RPMI8226 (cell line): ENCODE data around the gene ACP7.
"Not testable (repeated sequence)": the region's sequence is repeated elsewhere in the genome, so short reads cannot be mapped to it uniquely, and the experiment has no call there.

Source experiments
- DNase-seq: peaks from one replicate; pipeline ENCODE4 v3.0.0-alpha.2; 2015

Gene ACP7

DNA sequence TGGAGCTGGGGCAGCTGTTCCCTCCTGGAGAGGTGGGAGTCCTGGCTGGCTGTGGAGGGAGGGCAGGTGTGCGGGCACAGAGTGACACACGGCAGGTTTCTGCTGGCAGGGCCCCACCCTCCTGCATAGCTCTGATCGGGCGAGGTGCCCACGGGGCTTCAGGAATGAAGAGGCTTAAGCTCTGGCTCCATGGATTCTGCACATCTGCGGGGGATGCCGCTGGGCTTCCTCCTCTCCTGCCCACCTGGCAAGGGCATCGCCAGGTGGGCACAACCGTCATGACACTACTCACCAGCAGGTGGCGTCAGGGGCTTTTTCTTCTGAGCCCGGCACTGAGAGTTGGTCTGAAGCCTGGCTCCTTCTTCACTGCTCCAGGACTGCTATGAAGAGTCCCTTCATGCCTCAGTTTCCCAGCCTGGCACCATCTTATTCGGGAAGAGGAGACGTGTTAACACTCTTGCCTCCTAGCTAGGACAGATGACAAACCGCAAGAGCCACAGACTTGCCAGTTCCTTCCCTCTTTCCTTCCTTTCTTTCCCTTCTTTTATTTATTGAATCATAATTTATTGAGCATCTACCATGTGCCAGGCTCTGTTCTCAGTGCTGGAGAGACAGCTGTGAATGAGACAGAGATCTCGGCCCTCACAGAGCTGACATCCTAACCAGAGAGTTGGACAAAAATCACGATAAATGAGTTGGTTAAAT lies 26.2 kb downstream of the ACP7 start:
- DNase-seq: peak; percentile 57

DNA sequence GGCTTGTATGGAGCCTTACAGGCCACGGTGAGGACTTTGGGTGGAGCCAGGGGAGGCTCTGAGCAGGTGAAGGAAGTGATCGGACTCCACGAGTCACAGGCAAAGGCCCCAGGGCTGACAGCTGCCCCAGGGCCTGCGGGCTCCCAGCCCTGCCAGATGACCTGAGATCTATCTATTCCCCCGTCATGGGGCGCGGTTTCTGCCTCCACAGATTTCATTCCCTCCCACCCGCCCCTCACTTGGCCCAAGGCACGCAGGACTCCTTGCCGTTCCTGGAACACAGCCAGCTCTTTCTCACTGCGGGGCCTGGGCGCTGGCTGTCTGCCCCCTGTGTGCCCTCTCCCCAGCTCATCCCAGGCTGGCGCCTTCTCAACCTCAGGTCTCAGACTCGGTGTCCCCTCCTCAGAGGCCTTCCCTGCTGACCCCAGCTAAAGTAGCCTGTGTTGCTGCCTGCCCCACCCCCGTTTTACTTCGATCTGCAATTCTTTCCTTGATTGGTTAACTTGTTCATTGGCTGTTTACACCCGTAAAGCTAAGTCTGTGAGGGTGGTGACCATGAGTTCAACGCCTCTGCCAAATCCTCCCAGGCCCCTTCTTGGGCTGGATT lies 27.5 kb downstream of the ACP7 start:
- DNase-seq: peak; percentile 44

DNA sequence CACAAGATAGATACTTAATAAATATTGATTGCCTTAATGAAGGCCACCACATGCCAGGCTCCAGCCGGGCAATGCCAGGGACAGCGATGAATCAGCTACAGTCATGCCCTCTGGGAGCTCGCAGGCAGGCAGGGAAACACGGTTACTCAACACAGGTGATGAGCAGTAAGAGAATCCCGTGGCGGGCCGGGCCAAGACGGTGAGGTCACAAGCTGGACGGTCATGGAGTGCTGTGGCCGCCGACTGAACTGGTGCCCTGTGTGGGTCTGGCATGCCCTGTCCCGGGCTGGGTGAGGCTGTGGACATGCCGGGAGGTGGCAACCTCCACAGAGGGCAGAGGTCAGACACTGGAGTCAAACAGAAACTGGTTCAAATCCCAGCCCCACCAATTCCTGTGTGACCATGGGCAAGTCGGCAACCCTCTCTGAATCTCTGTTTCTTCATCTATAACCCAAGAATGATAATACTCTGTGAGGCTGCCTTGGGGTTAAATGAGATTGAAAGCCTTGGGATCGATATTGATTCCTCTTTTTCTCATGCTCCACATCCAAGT lies 28.2 kb downstream of the ACP7 start:
- DNase-seq: no peak

DNA sequence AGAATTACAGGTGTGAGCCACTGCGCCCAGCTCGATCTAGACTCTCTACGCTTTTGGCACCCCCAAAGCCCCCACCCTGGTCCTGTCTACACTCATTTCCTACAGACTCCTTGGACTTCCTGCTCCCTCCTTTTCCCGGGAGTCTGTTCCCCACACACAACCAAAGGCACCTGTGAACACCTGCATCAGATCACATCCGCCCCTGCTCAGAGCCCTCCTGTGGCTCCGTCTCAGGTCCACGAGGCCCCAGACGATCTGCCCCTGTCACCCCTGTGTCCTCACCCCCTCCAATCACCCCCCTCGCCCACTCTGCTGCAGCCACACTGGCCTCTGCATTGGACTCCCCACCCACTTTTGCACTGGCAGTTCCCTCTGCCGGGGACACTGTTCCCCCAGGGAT lies 29.0 kb downstream of the ACP7 start:
- no peak for DNase-seq

DNA sequence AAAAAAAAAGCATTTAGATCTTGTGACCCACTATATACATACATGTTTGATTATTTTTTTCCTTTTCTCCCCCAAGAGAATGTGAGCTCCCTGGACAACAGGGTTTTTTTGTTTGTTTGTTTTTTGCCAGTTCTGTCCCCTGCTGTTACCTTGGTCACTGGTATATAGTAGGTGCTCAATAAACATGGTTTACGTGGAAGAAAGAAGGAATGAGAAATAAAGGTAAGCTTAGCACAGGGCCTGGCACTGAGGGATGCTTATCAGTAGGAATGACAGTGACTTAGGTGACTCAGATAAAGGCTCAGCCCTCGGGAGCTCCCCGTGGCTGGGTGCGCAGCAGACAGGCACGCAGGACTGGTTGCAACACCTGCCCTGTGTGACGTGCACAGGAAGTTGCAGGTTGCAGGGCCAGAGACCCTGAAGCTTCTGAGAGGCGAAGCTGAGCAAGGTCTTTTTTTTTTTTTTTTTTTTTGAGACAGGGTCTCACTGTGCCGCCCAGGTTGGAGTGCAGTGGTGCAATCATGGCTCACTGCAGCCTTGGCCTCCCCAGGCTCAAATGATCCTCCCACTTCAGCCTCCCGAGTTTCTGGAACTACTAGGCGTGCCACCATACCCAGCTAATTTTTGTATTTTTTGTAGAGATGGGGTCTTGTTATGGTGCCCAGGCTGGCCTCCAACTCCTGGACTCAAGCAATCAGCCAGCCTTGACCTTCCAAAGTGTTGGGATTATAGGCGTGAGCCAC lies 31.1 kb downstream of the ACP7 start:
- no peak for DNase-seq

DNA sequence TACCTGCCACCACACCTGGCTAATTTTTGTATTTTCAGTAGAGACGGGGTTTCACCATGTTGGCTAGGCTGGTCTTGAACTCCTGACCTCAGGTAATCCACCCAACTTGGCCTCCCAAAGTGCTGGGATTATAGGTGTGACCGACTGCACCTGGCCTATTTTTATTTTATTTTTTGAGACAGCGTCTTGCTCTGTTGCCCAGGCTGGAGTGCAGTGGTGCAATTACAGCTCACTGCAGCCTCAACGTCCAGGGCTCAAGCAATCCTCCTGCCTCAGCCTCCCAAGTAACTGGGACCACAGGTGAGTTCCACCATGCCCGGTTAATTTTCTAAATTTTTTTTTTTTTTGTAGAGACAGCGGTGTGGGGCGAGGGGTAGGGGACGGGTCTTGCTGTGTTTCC lies 32.9 kb downstream of the ACP7 start:
- not testable (repeated sequence) for DNase-seq

DNA sequence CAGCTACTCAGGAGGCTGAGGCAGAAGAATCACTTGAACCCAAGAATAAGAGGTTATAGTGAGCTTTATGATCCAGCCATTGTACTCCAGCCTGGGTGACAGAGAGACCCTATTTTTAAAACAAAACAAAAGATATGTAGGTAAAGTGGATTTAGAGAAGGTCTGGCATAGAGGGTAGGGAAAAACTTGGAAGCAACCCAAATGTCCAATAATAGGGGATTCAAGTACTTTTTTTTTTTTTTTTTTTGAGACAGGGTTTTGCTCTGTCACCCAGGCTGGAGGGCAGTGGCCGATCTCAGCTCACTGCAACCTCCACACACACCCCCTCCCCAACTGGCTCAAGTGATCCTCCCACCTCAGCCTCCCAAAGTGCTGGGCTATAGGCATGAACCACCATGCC lies 35.7 kb downstream of the ACP7 start:
- no peak for DNase-seq

DNA sequence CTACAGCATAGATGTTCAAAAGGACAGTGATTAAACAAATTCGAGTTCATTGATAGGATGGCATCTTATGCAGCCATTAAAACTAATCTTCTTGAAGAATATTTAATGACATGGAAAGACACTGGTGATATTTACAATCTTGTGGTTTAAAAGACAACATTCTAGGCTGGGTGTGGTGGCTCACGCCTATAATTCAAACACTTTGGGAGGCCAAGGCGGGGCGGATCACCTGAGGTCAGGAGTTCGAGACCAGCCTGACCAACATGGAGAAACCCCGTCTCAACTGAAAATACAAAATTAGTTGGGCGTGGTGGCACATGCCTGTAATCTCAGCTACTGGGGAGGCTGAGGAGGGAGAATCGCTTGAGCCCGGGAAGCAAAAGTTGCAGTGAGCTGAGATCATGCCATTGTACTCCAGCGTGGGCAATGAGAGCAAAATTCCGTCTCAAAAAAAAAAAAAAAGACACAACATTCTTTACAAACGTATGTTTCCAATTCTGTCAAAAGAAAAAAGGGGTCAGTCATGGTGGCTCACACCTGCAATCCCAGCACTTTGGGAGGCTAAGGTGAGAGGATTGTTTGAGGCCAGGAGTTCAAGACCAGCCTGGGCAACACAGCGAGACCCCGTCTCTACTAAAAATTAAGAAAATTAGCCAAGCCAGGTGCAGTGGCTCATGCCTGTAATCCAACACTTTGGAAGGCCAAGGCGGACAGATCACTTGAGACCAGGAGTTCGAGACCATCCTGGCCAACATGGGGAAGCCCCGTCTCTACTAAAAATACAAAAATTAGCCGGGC lies 39.0 kb downstream of the ACP7 start:
- DNase-seq: no peak

DNA sequence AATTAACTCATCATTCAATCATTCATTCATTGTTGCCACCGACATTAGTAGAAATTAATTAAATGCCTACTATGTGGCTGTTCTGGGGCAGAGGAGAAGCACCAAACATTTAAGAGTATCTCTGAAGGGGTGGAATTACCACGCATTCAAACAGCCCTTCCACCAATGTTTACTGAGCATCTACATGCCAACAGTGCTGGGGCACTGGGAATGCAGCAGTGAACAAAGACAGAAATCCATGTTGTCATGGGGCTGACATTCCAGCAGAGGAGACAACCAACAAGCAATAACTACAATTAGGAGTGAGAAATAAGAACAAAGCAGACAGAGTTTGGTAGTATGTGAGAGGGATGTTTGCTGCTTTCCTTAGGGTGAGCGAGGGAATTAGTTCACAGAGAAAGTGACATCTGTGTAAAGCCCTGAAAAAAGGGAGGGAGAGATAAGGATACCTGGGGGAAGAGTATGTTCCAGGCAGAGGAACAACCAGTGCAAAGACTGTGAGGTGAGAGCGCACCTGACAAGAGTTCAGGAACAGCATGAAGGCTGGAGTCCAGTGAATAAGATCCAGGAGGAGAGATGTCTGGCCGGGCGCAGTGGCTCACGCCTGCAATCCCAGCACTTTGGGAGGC lies 40.1 kb downstream of the ACP7 start:
- no peak for DNase-seq

DNA sequence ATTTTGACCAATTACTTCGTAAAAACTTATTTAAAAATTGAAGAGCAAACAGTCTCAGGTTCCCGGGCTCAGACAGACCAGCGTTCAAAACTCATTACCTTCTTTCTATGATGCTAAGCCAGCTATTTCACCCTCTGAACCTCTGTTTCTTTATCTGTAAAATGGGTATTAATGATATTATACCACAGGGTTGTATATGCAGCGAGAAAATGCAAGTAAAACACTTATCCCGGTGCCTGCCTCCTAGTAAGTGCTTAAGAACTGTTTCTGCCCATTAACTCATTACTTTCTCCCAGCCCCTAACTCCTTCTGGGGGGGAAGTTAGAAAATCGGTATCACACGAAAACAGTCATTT lies 41.0 kb downstream of the ACP7 start:
- no peak for DNase-seq

DNA sequence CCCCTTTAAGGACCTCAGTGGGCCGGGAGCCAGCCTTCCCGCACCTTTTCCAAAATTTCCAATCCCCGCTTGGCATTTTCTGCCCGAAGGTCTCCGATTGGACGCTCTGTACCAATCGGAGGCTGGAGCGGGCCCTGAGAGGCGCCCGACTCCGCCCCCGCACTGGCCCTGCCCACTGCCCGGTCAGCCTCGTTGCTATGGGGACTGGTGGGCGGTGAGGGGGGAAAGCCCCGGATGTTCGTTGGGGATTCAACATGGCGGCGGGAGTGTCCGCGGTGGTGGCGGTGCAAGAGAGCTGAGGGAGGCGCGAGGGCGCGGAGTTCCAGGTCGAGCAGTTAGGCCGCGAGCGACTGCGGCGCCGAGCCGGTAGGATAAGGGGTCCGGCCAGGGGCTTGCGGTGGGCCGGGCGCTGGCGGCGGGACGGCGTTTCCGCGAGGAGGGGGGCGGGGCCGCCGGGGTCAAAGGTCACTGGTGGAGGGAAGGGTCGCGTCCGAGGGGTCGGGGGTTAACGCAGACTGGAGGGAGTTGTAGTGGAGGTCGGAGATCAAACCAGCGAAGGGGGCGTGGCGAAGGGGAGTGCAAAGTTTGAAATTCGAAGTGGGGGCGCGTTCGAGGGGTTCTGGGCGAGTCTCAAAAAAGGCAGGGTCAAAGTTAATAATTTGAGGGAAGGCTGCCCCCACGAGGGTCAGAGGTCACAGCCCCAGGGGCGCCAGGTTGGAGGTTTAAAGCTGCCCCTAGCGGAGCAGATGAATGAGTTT lies 41.6 kb downstream of the ACP7 start, which contains the start of gene PAK4:
PAK4 (plus strand) TSS at position 233 of the 758 bp plus-strand sequence. CDS start 43,768 bp downstream, outside the sequence.
- DNase-seq: peak; percentile 94

DNA sequence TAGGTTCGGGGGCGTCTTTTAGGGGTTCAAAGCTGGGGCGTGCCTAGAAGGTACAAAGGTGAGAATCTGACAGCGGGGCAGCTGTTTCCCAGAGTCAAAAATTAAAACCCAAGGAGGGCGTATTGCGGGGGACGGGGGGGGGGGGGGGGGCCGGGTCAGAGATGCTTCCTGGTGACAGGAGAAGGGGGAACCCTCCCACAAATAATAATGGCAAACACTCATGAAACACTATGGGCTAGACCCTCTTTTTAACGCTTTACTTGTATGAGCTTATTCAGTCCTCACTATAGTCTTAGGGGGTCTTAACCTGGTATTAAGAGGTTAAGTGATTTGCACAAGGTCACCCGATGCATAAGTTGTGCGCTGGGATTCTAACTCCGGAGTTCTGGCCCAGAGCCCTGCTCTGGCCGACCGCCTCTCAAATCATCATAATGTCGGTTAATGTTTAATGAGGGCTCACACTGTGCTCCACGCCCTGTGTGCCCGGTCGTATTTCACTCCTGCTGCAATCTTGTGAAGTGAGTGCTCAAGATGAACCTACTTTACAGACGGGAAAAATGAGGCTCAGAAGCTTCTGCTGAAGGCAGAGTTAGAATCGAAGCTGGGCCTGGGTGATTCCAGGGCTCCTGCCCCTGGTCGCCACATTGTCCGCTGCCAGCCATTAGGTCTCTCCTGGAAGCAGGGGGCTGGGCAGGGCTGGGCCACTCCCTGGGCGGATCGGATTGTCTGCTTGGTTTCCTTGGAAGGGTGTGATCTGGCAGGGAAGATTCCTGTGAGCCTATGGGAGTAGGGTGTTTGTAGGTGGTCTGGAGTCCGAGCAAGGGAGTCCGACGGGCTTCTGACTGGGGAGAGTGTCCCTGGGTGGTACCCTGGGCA lies 42.4 kb downstream of the ACP7 start:
- DNase-seq: no peak

DNA sequence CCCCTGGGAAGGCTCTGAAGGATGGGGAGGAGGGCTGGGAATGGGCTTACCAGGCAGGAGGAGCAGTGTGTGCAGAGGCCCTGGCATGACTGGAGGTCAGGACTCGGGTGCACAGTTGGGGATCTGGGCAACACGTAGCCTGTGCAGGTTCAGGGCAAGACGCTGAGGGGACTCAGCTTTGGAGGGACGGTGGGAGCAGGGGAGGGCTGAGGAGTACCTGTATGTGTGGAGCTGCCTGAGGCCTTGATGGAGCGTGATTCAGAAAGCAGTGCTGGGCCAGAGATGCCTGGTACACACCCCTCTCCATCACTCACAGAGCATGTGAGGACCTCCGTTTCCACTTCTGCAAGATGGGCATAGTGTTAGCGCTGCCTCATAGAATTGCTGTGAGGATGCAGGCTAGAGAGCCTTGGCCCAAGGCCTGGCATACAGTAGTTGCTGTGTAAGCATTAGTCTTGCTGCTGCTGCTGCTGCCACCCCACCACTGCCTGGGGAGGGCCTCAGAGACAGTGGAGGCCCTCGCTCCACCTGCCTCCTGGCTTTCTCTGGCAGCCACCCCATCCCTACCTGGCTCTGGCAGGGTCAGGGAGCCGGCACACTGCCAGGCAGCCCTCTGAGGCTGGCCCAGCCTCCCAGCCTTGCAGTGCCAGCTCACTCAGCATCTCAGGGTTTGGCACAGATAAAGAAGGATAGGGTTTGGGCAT lies 43.8 kb downstream of the ACP7 start:
- peak; percentile 89 for DNase-seq

DNA sequence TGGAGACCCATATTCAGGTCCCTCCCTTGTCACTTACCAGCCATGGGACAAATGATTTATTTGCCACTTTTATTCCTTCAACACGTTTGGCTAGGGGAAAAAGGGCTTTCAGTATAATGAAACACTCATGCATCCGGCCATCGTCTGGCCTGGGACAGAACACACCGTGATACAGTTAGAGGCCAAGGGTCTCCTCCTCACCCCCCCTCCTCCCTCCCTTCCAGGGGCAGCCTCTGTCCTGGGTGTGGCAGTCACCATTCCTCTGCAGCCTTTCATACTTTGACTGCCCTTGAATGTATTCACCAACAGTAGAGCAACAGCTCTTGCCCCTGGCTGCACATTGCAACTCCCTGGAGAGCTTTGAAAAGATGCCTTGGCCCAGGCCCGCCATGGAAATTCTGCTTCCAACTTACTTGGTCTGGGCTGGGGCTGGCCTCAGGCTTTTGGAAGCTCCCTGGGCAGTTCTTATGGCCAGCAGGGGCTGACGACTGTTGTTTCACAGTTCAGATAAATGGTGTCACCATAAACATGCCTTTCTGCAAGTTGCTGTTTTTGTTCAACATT lies 44.4 kb downstream of the ACP7 start:
- DNase-seq: no peak

DNA sequence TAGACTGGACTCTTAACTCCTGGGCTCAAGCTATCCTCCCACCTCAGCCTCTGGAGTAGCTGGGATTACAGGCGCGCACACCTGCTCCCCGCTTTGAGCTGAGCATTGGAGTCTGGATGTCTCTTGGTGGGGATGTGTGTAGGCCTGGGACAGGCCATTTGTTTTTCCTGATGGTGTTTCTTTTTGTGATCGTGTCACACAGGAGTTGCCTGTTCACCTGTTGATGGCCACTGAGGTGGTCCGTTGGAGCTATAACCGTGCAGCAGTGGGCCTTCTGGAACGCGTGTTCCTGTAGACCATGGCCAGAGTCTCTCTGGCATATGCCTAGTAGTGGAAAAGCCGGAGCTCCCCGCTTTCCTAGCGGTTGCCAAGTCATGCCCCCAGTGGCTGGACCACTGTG lies 44.9 kb downstream of the ACP7 start:
- DNase-seq: no peak

DNA sequence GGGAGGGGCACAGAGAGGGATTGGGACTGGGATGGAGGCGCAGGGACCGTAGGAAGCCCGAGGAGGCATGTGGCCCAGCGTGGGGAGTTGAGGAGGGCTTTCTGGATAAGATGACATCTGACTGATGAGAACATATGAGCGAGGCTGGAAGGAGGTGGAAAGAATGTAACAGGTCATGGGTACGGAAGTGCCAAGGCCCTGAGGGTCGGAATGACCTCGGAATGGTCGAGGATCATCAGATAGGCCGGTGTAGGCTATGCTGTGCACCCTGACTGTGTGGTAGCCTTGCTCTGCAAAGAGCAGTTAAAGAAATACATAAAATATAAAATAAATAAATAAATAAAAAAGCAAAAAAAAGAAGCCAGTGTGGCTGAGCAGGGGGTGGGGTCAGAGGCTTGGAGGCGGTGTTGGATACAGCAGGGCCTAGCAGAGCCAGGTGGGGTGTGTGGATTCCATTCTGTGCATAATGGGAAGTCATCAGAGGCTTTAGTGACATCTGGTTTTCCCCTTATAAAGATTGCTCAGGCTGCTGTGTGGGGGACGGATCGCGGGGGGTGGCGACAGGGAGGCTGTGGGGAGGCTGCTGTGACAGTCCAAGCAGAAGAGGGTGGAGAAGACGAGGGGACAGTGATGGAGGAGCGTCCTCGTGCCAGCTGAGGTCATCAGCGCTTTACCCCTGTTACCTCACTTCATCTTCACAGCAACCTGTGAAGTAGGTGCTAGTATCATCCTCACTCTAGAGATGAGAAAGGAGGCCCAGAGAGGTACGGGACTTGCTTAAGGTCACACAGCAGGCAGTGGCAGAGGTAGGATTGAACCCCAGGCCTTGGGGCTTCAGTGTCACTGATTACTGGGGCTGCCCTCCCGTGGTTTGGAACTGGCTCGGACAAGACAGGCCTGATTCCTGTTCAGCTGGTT lies 46.4 kb downstream of the ACP7 start:
- no peak for DNase-seq

DNA sequence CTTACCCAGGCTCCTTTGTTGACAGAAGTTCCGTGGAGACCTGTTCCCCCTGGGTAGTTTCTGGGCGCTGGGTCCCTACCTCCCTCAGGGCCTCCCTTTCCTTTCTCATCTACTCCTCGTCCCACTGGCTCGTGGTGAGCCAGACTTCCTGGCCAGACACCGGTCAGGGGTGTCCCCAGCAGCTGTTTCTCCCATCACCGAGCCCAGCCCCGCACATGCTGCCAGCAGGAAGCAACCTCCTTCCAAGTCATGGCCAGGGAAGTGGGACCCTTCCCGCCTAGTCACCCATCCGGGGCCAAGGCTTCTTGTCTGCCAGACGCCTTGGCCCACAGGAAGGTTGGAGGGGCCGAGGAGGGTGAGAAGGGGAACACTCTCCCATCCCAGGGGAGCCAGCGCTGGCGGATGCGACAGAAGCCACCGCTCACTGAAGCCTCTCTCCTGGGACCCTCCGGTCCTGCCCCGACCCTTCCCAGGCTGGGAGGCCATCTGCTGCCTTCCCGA lies 47.1 kb downstream of the ACP7 start:
- no peak for DNase-seq

DNA sequence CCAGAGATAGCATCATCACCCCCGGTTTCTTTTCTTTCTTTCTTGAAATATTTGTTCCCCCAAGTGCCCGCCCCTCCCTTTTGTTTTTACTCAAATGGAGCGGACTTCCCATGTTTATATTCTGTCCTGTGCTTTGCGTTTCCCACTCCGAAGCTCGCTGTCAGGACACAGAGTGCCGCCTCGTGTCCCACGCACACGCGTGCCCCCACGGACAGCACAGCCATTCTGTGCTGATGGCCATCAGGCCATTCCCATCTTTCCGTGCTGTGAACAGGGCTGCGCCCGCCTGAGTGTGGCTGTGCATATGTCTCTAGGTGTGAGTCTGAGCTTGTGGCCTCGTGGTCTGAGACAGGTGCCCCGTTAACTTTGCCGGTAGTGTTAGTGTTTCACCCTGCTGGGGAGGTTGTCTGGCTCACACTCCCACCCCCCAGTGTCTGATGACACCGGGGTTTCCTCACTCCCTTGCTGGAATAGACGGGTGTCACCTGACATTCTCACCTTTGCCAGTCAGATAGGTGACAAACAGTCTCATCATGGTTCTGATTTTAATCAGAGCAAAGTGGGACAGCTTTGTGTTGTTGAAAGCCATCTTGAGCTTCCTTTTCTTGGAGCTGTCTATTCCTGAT lies 48.3 kb downstream of the ACP7 start:
- DNase-seq: no peak
